HG03460 (cell line): ENCODE results near the gene SLC1A4.
"Not testable (repeated sequence)": the region's sequence is repeated elsewhere in the genome, so short reads cannot be mapped to it uniquely, and the experiment has no call there.

Experiments used
- ATAC-seq: cut with Tn5 transposase; IDR thresholded peaks from one replicate; pipeline ENCODE4 v1.9.1; 2021; ENCODE audit not compliant: unreplicated experiment

Gene SLC1A4

GRCh38 chr2:64989126-64989981 is at the start of gene SLC1A4:
SLC1A4 (plus strand) TSS chr2:64989399; CDS start chr2:64989644, 245 bp downstream.
- peak; percentile 71 for ATAC-seq

GRCh38 chr2:64941143-64941542 is 48.1 kb upstream of the SLC1A4 start:
- no peak for ATAC-seq

- no peak for ATAC-seq
These were observed 47.4 kb upstream of the SLC1A4 start for GRCh38 chr2:64941801-64942200.

- no peak for ATAC-seq
These were observed 46.5 kb upstream of the SLC1A4 start for GRCh38 chr2:64942693-64943092.

- no peak for ATAC-seq
These were observed 45.6 kb upstream of the SLC1A4 start for GRCh38 chr2:64943387-64944150.

- no peak for ATAC-seq
These were observed 44.7 kb upstream of the SLC1A4 start for GRCh38 chr2:64944484-64944883.

- ATAC-seq = peak; percentile 95
These were observed 43.0 kb upstream of the SLC1A4 start for GRCh38 chr2:64945973-64946768.

GRCh38 chr2:64946769-64947247 is 42.4 kb upstream of the SLC1A4 start:
- no peak for ATAC-seq

GRCh38 chr2:64947885-64948284 is 41.3 kb upstream of the SLC1A4 start:
- no peak for ATAC-seq

- ATAC-seq = no peak
These were observed 38.7 kb upstream of the SLC1A4 start for GRCh38 chr2:64950226-64951160.

GRCh38 chr2:64951306-64951953 is 37.8 kb upstream of the SLC1A4 start:
- ATAC-seq = no peak

GRCh38 chr2:64952096-64952495 is 37.1 kb upstream of the SLC1A4 start:
- no peak for ATAC-seq

- no peak for ATAC-seq
These were observed 36.4 kb upstream of the SLC1A4 start for GRCh38 chr2:64952511-64953482.

- ATAC-seq = no peak
These were observed 33.7 kb upstream of the SLC1A4 start for GRCh38 chr2:64955467-64955866.

GRCh38 chr2:64957109-64957903 is 31.9 kb upstream of the SLC1A4 start:
- ATAC-seq = no peak

- ATAC-seq = no peak
These were observed 30.6 kb upstream of the SLC1A4 start for GRCh38 chr2:64958556-64958955.

- no peak for ATAC-seq
These were observed 28.4 kb upstream of the SLC1A4 start for GRCh38 chr2:64960819-64961218.

GRCh38 chr2:64963138-64963537 is 26.1 kb upstream of the SLC1A4 start:
- not testable (repeated sequence) for ATAC-seq
